Vagina (tissue), 2 donors: ENCODE data around the gene GPATCH4.

ENCODE experiments used
- CTCF ChIP-seq, 3 experiments: fragments of 450-650 bp in 2 of 3; fragments of 200-600 bp in 1 of 3; sonication (generic) in 1 of 3; IDR thresholded peaks; one replicate each; pipeline ENCODE4 v1.5.1; 2017 to 2019; ENCODE audit warnings: antibody characterized with exemption in 3 of 3, mild to moderate bottlenecking in 2 of 3, moderate library complexity in 2 of 3
- POLR2A ChIP-seq, 2 donors: fragments of 450-650 bp; IDR thresholded peaks; one replicate each; pipeline ENCODE4 v1.6.1; 2017; ENCODE audit warnings: antibody characterized with exemption in 2 of 2, mild to moderate bottlenecking in 2 of 2, moderate library complexity in 2 of 2

- TF ChIP-seq CTCF (IDR thresholded peaks at IDR 0.05) (no peak), POLR2A (IDR thresholded peaks at IDR 0.05) (no peak)
Observed at GRCh38 chr1:156641761-156642264, 40.5 kb upstream of the GPATCH4 start, which contains the start of gene BCAN.
